ENCODE results near the gene ASPRV1.

DNA sequence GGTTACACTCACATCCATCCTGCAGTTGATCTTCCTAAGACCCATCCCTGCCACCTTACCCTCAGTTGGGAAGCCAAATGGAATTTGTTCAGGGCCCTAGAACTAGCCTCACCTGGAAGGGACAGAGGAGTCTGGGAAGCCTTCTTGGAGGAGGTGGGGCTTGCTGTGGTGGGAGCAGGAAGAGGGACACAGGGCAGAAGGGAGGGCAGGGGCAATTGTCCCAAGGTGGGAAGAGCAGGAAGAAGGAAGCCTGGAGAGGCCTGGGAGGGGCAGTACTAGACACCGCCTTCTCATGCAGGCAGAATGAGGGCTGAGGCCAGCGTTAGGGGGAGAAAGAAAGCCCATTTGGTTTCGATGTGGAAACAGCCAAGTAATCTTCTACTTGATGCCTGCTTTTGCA is 34.1 kb upstream of the ASPRV1 start:
- TF ChIP-seq EP300 (IDR thresholded peaks at IDR 0.05; ENCODE audit: borderline replicate concordance in 1 of 2, control insufficient read depth in 1 of 2, low read depth in 2 of 2, low read length in 2 of 2) (no peak), SIN3A (IDR thresholded peaks at IDR 0.05; ENCODE audit: low read depth, low read length) (no peak), HDAC2 (IDR thresholded peaks at IDR 0.05) (no peak), MTA3 (IDR thresholded peaks at IDR 0.05; ENCODE audit: borderline replicate concordance, low read length) (no peak), USF2 (IDR thresholded peaks at IDR 0.05; ENCODE audit: borderline replicate concordance, low read depth, low read length) (no peak), HSF1 (IDR thresholded peaks at IDR 0.05; ENCODE audit: low read depth, low read length) (no peak)
- TF ChIP-seq, protein P1, sequence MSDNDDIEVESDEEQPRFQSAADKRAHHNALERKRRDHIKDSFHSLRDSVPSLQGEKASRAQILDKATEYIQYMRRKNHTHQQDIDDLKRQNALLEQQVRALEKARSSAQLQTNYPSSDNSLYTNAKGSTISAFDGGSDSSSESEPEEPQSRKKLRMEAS (IDR thresholded peaks at IDR 0.05; ENCODE audit: low read depth, low read length) = no peak
